GM12878 (cell line): ENCODE measurements around the gene ACE. TPM values are rescaled to one million over a fixed set of nuclear protein-coding genes. Genes with fewer than 3 reads are reported as not detected.

Experiments
- ATAC-seq: fragments of 200-7000 bp; cut with Tn5 transposase; 3 replicates; pipeline ENCODE4 v1.9.1; 2020; ENCODE audit warnings: mild to moderate bottlenecking, moderate library complexity
- BruUV-seq: library from RNA; stranded (reverse); fragments of 400-500 nt; replicated peaks from 2 replicates; lab custom pipeline; 2021; lab: Mats Ljungman, UMichigan
- CTCF ChIA-PET: fragments of 300-600 bp; sonication (Branson Sonifier 250); formaldehyde crosslinking; extraction: SDS; loops from one replicate; lab custom pipeline; 2021; ENCODE audit warnings: inconsistent platforms; lab: Yijun Ruan, JAX
- POLR2A ChIA-PET: fragments of 350-600 bp; formaldehyde crosslinking; extraction: SDS; loops from one replicate; lab custom pipeline; 2021; ENCODE audit warnings: inconsistent platforms; lab: Charles Lee
- RAD21 ChIA-PET: fragments of 300-600 bp; sonication (Branson Sonifier 250); formaldehyde crosslinking; loops from one replicate; lab custom pipeline; 2023; ENCODE audit warnings: antibody characterized with exemption; ENCODE audit not compliant: unreplicated experiment; lab: Charles Lee
- SMC1A ChIA-PET: fragments of 300-600 bp; sonication (Branson Sonifier 250); formaldehyde crosslinking; loops from one replicate; lab custom pipeline; 2023; ENCODE audit not compliant: unreplicated experiment, uncharacterized antibody; lab: Charles Lee
- DNase-seq: peaks from one replicate; pipeline ENCODE4 v3.0.0-alpha.2; 2011; ENCODE audit warnings: low read depth, low spot score
- FAIRE-seq: peaks from 3 replicates; lab custom pipeline; 2011; peaks lifted over from hg19 to GRCh38; lab: Jason Lieb, UNC
- H2AFZ ChIP-seq: 2 replicates; pipeline ENCODE4 v1.6.0; 2011; ENCODE audit warnings: low read depth, low read length, control low read depth; ENCODE audit not compliant: control insufficient read depth
- H3K27ac ChIP-seq: 2 replicates; pipeline ENCODE4 v1.5.1; 2011; ENCODE audit warnings: control low read depth; ENCODE audit not compliant: control insufficient read depth, insufficient read depth
- H3K27me3 ChIP-seq, 2 experiments: replicated peaks in 1 of 2; 2 replicates each; pipeline versions ENCODE4 v1.6.0 to v1.6.1; 2011; ENCODE audit warnings: low read length in 1 of 2; ENCODE audit not compliant: control insufficient read depth in 2 of 2, insufficient read depth in 2 of 2
- H3K36me3 ChIP-seq, 2 experiments: 2 replicates each; pipeline ENCODE4 v1.5.1; 2011; ENCODE audit warnings: low read length in 1 of 2; ENCODE audit not compliant: control insufficient read depth in 2 of 2, insufficient read depth in 2 of 2
- H3K4me1 ChIP-seq: 2 replicates; pipeline ENCODE4 v1.6.1; 2011; ENCODE audit warnings: mild to moderate bottlenecking, low read length, moderate library complexity, mixed read lengths; ENCODE audit not compliant: control insufficient read depth, insufficient read depth
- H3K4me2 ChIP-seq: 2 replicates; pipeline ENCODE4 v1.6.0; 2011; ENCODE audit warnings: control low read depth; ENCODE audit not compliant: control insufficient read depth, insufficient read depth
- H3K4me3 ChIP-seq: fragments of 200-600 bp; sonication (generic); 2 replicates; pipeline ENCODE4 v1.5.1; 2016
- H3K79me2 ChIP-seq: 2 replicates; pipeline ENCODE4 v1.6.0; 2011; ENCODE audit warnings: low read length; ENCODE audit not compliant: control insufficient read depth, insufficient read depth
- H3K9ac ChIP-seq: 2 replicates; pipeline ENCODE4 v1.8.0; 2011; ENCODE audit warnings: low read length, control low read depth, mixed read lengths; ENCODE audit not compliant: control insufficient read depth, insufficient read depth
- H3K9me3 ChIP-seq: replicated peaks from 3 replicates; pipeline ENCODE4 v1.5.1; 2011; ENCODE audit warnings: mild to moderate bottlenecking, low read length; ENCODE audit not compliant: control insufficient read depth, insufficient read depth
- H4K20me1 ChIP-seq: 2 replicates; pipeline ENCODE4 v1.6.0; 2011; ENCODE audit not compliant: control insufficient read depth, insufficient read depth
- BMI1 ChIP-seq: fragments of 450-650 bp; IDR thresholded peaks from 2 replicates; pipeline ENCODE4 v1.6.1; 2016; ENCODE audit warnings: mild to moderate bottlenecking, moderate library complexity, borderline replicate concordance
- IKZF2 ChIP-seq, 2 experiments: fragments of 450-650 bp; IDR thresholded peaks; 2 replicates each; pipeline ENCODE4 v1.6.1; 2017; ENCODE audit warnings: mild to moderate bottlenecking in 2 of 2, moderate library complexity in 2 of 2
- MTA2 ChIP-seq: fragments of 450-650 bp; IDR thresholded peaks from 2 replicates; pipeline ENCODE4 v1.6.1; 2016; ENCODE audit warnings: low read depth, mild to moderate bottlenecking, moderate library complexity
- RAD21 ChIP-seq: IDR thresholded peaks from 2 replicates; pipeline ENCODE4 v1.6.1; 2011; ENCODE audit warnings: mild to moderate bottlenecking, low read depth, low read length, moderate library complexity; ENCODE audit not compliant: insufficient read depth
- STAT3 ChIP-seq: IDR thresholded peaks from 2 replicates; pipeline ENCODE4 v1.6.1; 2011; ENCODE audit warnings: low read depth, low read length, improper control_type of control experiment
- TARDBP ChIP-seq: IDR thresholded peaks from 2 replicates; pipeline ENCODE4 v1.6.1; 2016; ENCODE audit warnings: borderline replicate concordance
- ZBTB11 ChIP-seq: fragments of 450-650 bp; formaldehyde crosslinking; IDR thresholded peaks from 2 replicates; pipeline ENCODE4 v1.5.0; 2022; ENCODE audit warnings: mild to moderate bottlenecking, missing genetic modification characterization
- ZBTB33 ChIP-seq: fragments of 450-650 bp; IDR thresholded peaks from 2 replicates; pipeline ENCODE4 v1.6.1; 2017; ENCODE audit warnings: mild to moderate bottlenecking
- ZNF384 ChIP-seq: IDR thresholded peaks from 2 replicates; pipeline ENCODE4 v1.6.1; 2012; ENCODE audit warnings: low read depth, mild to moderate bottlenecking, low read length, improper control_type of control experiment, borderline replicate concordance
- ZNF622 ChIP-seq: fragments of 450-650 bp; IDR thresholded peaks from 2 replicates; pipeline ENCODE4 v1.6.1; 2017; ENCODE audit warnings: mild to moderate bottlenecking, inconsistent platforms
- ZNF687 ChIP-seq: fragments of 450-650 bp; IDR thresholded peaks from 2 replicates; pipeline ENCODE4 v1.6.1; 2017; ENCODE audit warnings: mild to moderate bottlenecking, moderate library complexity
- WGBS: methylation state at CpG from one replicate; pipeline ENCODE4 v1.1.6; 2016; ENCODE audit warnings: low lambda C conversion rate; ENCODE audit not compliant: insufficient replicate concordance, insufficient coverage; ENCODE audit errors: missing lambda C conversion rate; 5-methylcytosine and 5-hydroxymethylcytosine counted together
- in situ Hi-C: fragments of 300-500 bp; cut with MboI; formaldehyde crosslinking; loops from 9 replicates; pipeline ENCODE4 v1.14.3; 2018; ENCODE audit warnings: mixed read lengths
- intact Hi-C: fragments of 100-400 bp; cut with micrococcal nuclease; formaldehyde crosslinking; loops from one replicate; pipeline ENCODE4 v1.14.2; 2022; ENCODE audit not compliant: unreplicated experiment
- polyA plus RNA-seq, 11 experiments: library from polyadenylated mRNA; depleted of rRNA in 4 of 11; unstranded in 6 of 11; stranded (reverse) in 5 of 11; fragments of >200 nt; fragmentation: Nextera tagmentation in 4 of 11; fragmentation: Illumina TruSeq in 1 of 11; extraction: Ambion mirVana in 4 of 11; extraction: Trizol in 1 of 11; gene quantifications; 1 replicate in 1 of 11; 2 replicates in 10 of 11; pipeline versions ENCODE4 v1.2.1 to v1.2.3, GENCODE V29; 2011 to 2016; ENCODE audit warnings: inconsistent platforms in 2 of 11, missing spikeins in 2 of 11, low read depth in 1 of 11
- total RNA-seq, 4 experiments: library from RNA; depleted of rRNA in 3 of 4; stranded (reverse); fragments of >200 nt in 3 of 4; fragmentation: Illumina TruSeq in 1 of 4; extraction: Trizol in 1 of 4; gene quantifications; 2 replicates each; pipeline versions ENCODE4 v1.2.1 to v1.2.3, GENCODE V29; 2013 to 2021

The ACE gene
- total and polyA plus RNA-seq, 10 of the 15 experiments (the other 5 are each of a cell fraction or from before 2014, with no cell fraction given) = 0.46 TPM; not detected in 9

- no peak for TF ChIP-seq MTA2
- no peak for TF ChIP-seq IKZF2 (IDR thresholded peaks at IDR 0.05)
These were observed 61.3 kb downstream of the ACE start (continued) for GRCh38 chr17:63537991-63538692.

- Histone ChIP-seq H3K4me2 (no peak overlapping the region), H3K27ac (no peak overlapping the region), H3K9ac (no peak overlapping the region), H3K36me3 (no peaks in the 10 kb centered on the region), H3K4me3 (no peak overlapping the region), H3K27me3 (peaks cover 0 to 9% of the 10 kb centered on the region in 2 experiments; a peak in 3 of 4 replicates), H4K20me1 (no peaks in the 10 kb centered on the region), H3K9me3 (no peaks in the 10 kb centered on the region), H3K79me2 (no peaks in the 10 kb centered on the region), H3K4me1 (no peaks in the 10 kb centered on the region), H2AFZ (no peak overlapping the region)
- FAIRE-seq (no peak), DNase-seq (no peak), ATAC-seq (no peak)
- no TSS peak for BruUV-seq
- ChIA-PET CTCF (no interaction called here), POLR2A (no interaction called here), SMC1A (no interaction called here), RAD21 (no interaction called here)
- intact Hi-C loops (no loop called here), in situ Hi-C loops (no loop called here)
- WGBS = 26% methylated on average over 9 of the region's 9 CpGs
- no peak for TF ChIP-seq ZNF384
- no peak for TF ChIP-seq ZBTB33
- TF ChIP-seq BMI1 = no peak
- no peak for TF ChIP-seq ZBTB11 (CRISPR knock-in tag)
- no peak for TF ChIP-seq ZNF687
- TF ChIP-seq RAD21 = no peak
- TF ChIP-seq STAT3 = no peak
- no peak for TF ChIP-seq TARDBP
- no peak for TF ChIP-seq ZNF622
These were observed 62.1 kb downstream of the ACE start for GRCh38 chr17:63538693-63539595.
